GM12878 (cell line): ENCODE measurements around the gene FAM89B. TPM values are rescaled to one million over a fixed set of nuclear protein-coding genes. Genes with fewer than 3 reads are reported as not detected.

Experiments used
- ATAC-seq: fragments of 200-7000 bp; cut with Tn5 transposase; 3 replicates; pipeline ENCODE4 v1.9.1; 2020; ENCODE audit warnings: mild to moderate bottlenecking, moderate library complexity
- BruUV-seq: library from RNA; stranded (reverse); fragments of 400-500 nt; replicated peaks from 2 replicates; lab custom pipeline; 2021; lab: Mats Ljungman, UMichigan
- CTCF ChIA-PET: fragments of 300-600 bp; sonication (Branson Sonifier 250); formaldehyde crosslinking; extraction: SDS; loops from one replicate; lab custom pipeline; 2021; ENCODE audit warnings: inconsistent platforms; lab: Yijun Ruan, JAX
- POLR2A ChIA-PET: fragments of 350-600 bp; formaldehyde crosslinking; extraction: SDS; loops from one replicate; lab custom pipeline; 2021; ENCODE audit warnings: inconsistent platforms; lab: Charles Lee
- RAD21 ChIA-PET: fragments of 300-600 bp; sonication (Branson Sonifier 250); formaldehyde crosslinking; loops from one replicate; lab custom pipeline; 2023; ENCODE audit warnings: antibody characterized with exemption; ENCODE audit not compliant: unreplicated experiment; lab: Charles Lee
- SMC1A ChIA-PET: fragments of 300-600 bp; sonication (Branson Sonifier 250); formaldehyde crosslinking; loops from one replicate; lab custom pipeline; 2023; ENCODE audit not compliant: unreplicated experiment, uncharacterized antibody; lab: Charles Lee
- DNase-seq: peaks from one replicate; pipeline ENCODE4 v3.0.0-alpha.2; 2011; ENCODE audit warnings: low read depth, low spot score
- FAIRE-seq: peaks from 3 replicates; lab custom pipeline; 2011; peaks lifted over from hg19 to GRCh38; lab: Jason Lieb, UNC
- H2AFZ ChIP-seq: 2 replicates; pipeline ENCODE4 v1.6.0; 2011; ENCODE audit warnings: low read depth, low read length, control low read depth; ENCODE audit not compliant: control insufficient read depth
- H3K27ac ChIP-seq: 2 replicates; pipeline ENCODE4 v1.5.1; 2011; ENCODE audit warnings: control low read depth; ENCODE audit not compliant: control insufficient read depth, insufficient read depth
- H3K27me3 ChIP-seq, 2 experiments: replicated peaks in 1 of 2; 2 replicates each; pipeline versions ENCODE4 v1.6.0 to v1.6.1; 2011; ENCODE audit warnings: low read length in 1 of 2; ENCODE audit not compliant: control insufficient read depth in 2 of 2, insufficient read depth in 2 of 2
- H3K36me3 ChIP-seq, 2 experiments: 2 replicates each; pipeline ENCODE4 v1.5.1; 2011; ENCODE audit warnings: low read length in 1 of 2; ENCODE audit not compliant: control insufficient read depth in 2 of 2, insufficient read depth in 2 of 2
- H3K4me1 ChIP-seq: 2 replicates; pipeline ENCODE4 v1.6.1; 2011; ENCODE audit warnings: mild to moderate bottlenecking, low read length, moderate library complexity, mixed read lengths; ENCODE audit not compliant: control insufficient read depth, insufficient read depth
- H3K4me2 ChIP-seq: 2 replicates; pipeline ENCODE4 v1.6.0; 2011; ENCODE audit warnings: control low read depth; ENCODE audit not compliant: control insufficient read depth, insufficient read depth
- H3K4me3 ChIP-seq: fragments of 200-600 bp; sonication (generic); 2 replicates; pipeline ENCODE4 v1.5.1; 2016
- H3K79me2 ChIP-seq: 2 replicates; pipeline ENCODE4 v1.6.0; 2011; ENCODE audit warnings: low read length; ENCODE audit not compliant: control insufficient read depth, insufficient read depth
- H3K9ac ChIP-seq: 2 replicates; pipeline ENCODE4 v1.8.0; 2011; ENCODE audit warnings: low read length, control low read depth, mixed read lengths; ENCODE audit not compliant: control insufficient read depth, insufficient read depth
- H3K9me3 ChIP-seq: replicated peaks from 3 replicates; pipeline ENCODE4 v1.5.1; 2011; ENCODE audit warnings: mild to moderate bottlenecking, low read length; ENCODE audit not compliant: control insufficient read depth, insufficient read depth
- H4K20me1 ChIP-seq: 2 replicates; pipeline ENCODE4 v1.6.0; 2011; ENCODE audit not compliant: control insufficient read depth, insufficient read depth
- ATF7 ChIP-seq: fragments of 450-650 bp; IDR thresholded peaks from 2 replicates; pipeline ENCODE4 v1.6.1; 2016; ENCODE audit warnings: low read depth, mild to moderate bottlenecking
- BCL3 ChIP-seq: IDR thresholded peaks from 2 replicates; pipeline ENCODE4 v1.6.1; 2011; ENCODE audit warnings: borderline replicate concordance, low read depth, mild to moderate bottlenecking, moderate library complexity, low read length; ENCODE audit not compliant: insufficient read depth, poor library complexity, severe bottlenecking
- BRCA1 ChIP-seq: IDR thresholded peaks from 2 replicates; pipeline ENCODE4 v1.6.1; 2011; ENCODE audit warnings: low read depth, low read length, improper control_type of control experiment
- CBX3 ChIP-seq: fragments of 200-600 bp; sonication (generic); IDR thresholded peaks from 2 replicates; pipeline ENCODE4 v1.6.1; 2016; ENCODE audit warnings: low read depth, borderline replicate concordance
- CHD4 ChIP-seq: fragments of 200-600 bp; sonication (generic); IDR thresholded peaks from 2 replicates; pipeline ENCODE4 v1.6.1; 2016; ENCODE audit warnings: mild to moderate bottlenecking
- ESRRA ChIP-seq: IDR thresholded peaks from 2 replicates; pipeline ENCODE4 v1.6.1; 2012; ENCODE audit warnings: mild to moderate bottlenecking, low read length, improper control_type of control experiment
- ETV6 ChIP-seq, 2 experiments: fragments of 450-650 bp in 1 of 2; IDR thresholded peaks in 1 of 2; conservative IDR thresholded peaks in 1 of 2; 2 replicates each; pipeline ENCODE4 v1.6.1; 2014; ENCODE audit warnings: antibody characterized with exemption in 1 of 2, borderline replicate concordance in 1 of 2, low read depth in 1 of 2, mild to moderate bottlenecking in 1 of 2, moderate library complexity in 1 of 2
- HSF1 ChIP-seq: fragments of 150-350 bp; IDR thresholded peaks from 2 replicates; pipeline ENCODE4 v1.6.1; 2014; ENCODE audit warnings: mild to moderate bottlenecking, low read depth, low read length
- MAX ChIP-seq: IDR thresholded peaks from 2 replicates; pipeline ENCODE4 v1.6.1; 2012; ENCODE audit warnings: low read depth, low read length, improper control_type of control experiment
- MTA2 ChIP-seq: fragments of 450-650 bp; IDR thresholded peaks from 2 replicates; pipeline ENCODE4 v1.6.1; 2016; ENCODE audit warnings: low read depth, mild to moderate bottlenecking, moderate library complexity
- TBL1XR1 ChIP-seq: IDR thresholded peaks from 2 replicates; pipeline ENCODE4 v1.6.1; 2012; ENCODE audit warnings: low read depth, low read length, improper control_type of control experiment
- USF1 ChIP-seq: IDR thresholded peaks from 2 replicates; pipeline ENCODE4 v1.6.1; 2011; ENCODE audit warnings: borderline replicate concordance, low read depth, mild to moderate bottlenecking, moderate library complexity, mixed read lengths, low read length; ENCODE audit not compliant: insufficient read depth; ENCODE audit errors: extremely low read length
- WGBS: methylation state at CpG from one replicate; pipeline ENCODE4 v1.1.6; 2016; ENCODE audit warnings: low lambda C conversion rate; ENCODE audit not compliant: insufficient replicate concordance, insufficient coverage; ENCODE audit errors: missing lambda C conversion rate; 5-methylcytosine and 5-hydroxymethylcytosine counted together
- in situ Hi-C: fragments of 300-500 bp; cut with MboI; formaldehyde crosslinking; loops from 9 replicates; pipeline ENCODE4 v1.14.3; 2018; ENCODE audit warnings: mixed read lengths
- intact Hi-C: fragments of 100-400 bp; cut with micrococcal nuclease; formaldehyde crosslinking; loops from one replicate; pipeline ENCODE4 v1.14.2; 2022; ENCODE audit not compliant: unreplicated experiment
- polyA plus RNA-seq, 11 experiments: library from polyadenylated mRNA; depleted of rRNA in 4 of 11; unstranded in 6 of 11; stranded (reverse) in 5 of 11; fragments of >200 nt; fragmentation: Nextera tagmentation in 4 of 11; fragmentation: Illumina TruSeq in 1 of 11; extraction: Ambion mirVana in 4 of 11; extraction: Trizol in 1 of 11; gene quantifications; 1 replicate in 1 of 11; 2 replicates in 10 of 11; pipeline versions ENCODE4 v1.2.1 to v1.2.3, GENCODE V29; 2011 to 2016; ENCODE audit warnings: inconsistent platforms in 2 of 11, missing spikeins in 2 of 11, low read depth in 1 of 11
- total RNA-seq, 4 experiments: library from RNA; depleted of rRNA in 3 of 4; stranded (reverse); fragments of >200 nt in 3 of 4; fragmentation: Illumina TruSeq in 1 of 4; extraction: Trizol in 1 of 4; gene quantifications; 2 replicates each; pipeline versions ENCODE4 v1.2.1 to v1.2.3, GENCODE V29; 2013 to 2021

FAM89B gene
- total and polyA plus RNA-seq, 10 of the 15 experiments (the other 5 are each of a cell fraction or from before 2014, with no cell fraction given) = 0.34 to 36.7 (median 9.8) TPM

GRCh38 chr11:65618763-65619162 is 46.4 kb downstream of the FAM89B start:
- H3K79me2 ChIP-seq = peaks cover 45% of the 10 kb centered on the region
- no peaks in the 10 kb centered on the region for H3K9me3 ChIP-seq
- no peak overlapping the region for H2AFZ ChIP-seq
- no peak overlapping the region for H3K4me3 ChIP-seq
- DNase-seq = no peak
- in situ Hi-C loops (no loop called here), intact Hi-C loops (no loop called here)
- CTCF ChIA-PET = no interaction called here
- TF ChIP-seq MTA2 = no peak
- TF ChIP-seq ETV6 (conservative IDR thresholded peaks at IDR 0.05 in 1 of 2, IDR thresholded peaks at IDR 0.05 in 1 of 2; ENCODE audit: borderline replicate concordance in 1 of 2, low read depth in 1 of 2) = no peak
- TF ChIP-seq CBX3 = no peak
- no peak for TF ChIP-seq MAX
- no peak for TF ChIP-seq ATF7
- TF ChIP-seq, all 136 proteins: peak for 0
- no TSS peak for BruUV-seq
- no peak for ATAC-seq
- ChIA-PET SMC1A (no interaction called here), POLR2A (interaction anchor here (1.1 kb wide), 1 partner anchor 19 kb away, joined by 3 read pairs; the partner anchor contains the start of gene SIPA1), RAD21 (no interaction called here)
- Histone ChIP-seq H3K4me1 (peaks cover 7% of the 10 kb centered on the region; the same call in 1 of the 2 replicates), H3K27me3 (no peaks in the 10 kb centered on the region), H3K4me2 (no peak overlapping the region), H4K20me1 (no peaks in the 10 kb centered on the region; the same call in 1 of the 2 replicates), H3K36me3 (peaks cover 17 to 21% of the 10 kb centered on the region in 2 experiments; a peak in 3 of 4 replicates), H3K9ac (no peak overlapping the region), H3K27ac (no peak overlapping the region)
- no peak for FAIRE-seq
- 97% methylated on average over 11 of the region's 14 CpGs for WGBS

GRCh38 chr11:65619281-65619928 is 47.1 kb downstream of the FAM89B start:
- ChIA-PET SMC1A (no interaction called here), RAD21 (no interaction called here), POLR2A (interaction anchor here (1.1 kb wide), 1 partner anchor 18 kb away, joined by 3 read pairs; the partner anchor contains the start of gene SIPA1), CTCF (no interaction called here)
- BruUV-seq = no TSS peak
- H3K27me3 ChIP-seq = no peaks in the 10 kb centered on the region
- peaks cover 7% of the 10 kb centered on the region; the same call in 1 of the 2 replicates for H3K4me1 ChIP-seq
- H3K79me2 ChIP-seq = peaks cover 39% of the 10 kb centered on the region
- H3K4me2 ChIP-seq = no peak overlapping the region
- no peaks in the 10 kb centered on the region for H3K9me3 ChIP-seq
- in situ Hi-C loops (no loop called here), intact Hi-C loops (no loop called here)
- DNase-seq (no peak), ATAC-seq (no peak), FAIRE-seq (no peak)
- H3K27ac ChIP-seq = no peak overlapping the region
- no peak overlapping the region for H3K9ac ChIP-seq
- no peak overlapping the region for H3K4me3 ChIP-seq
- 93% methylated on average over 27 of the region's 29 CpGs for WGBS
- H3K36me3 ChIP-seq = peaks cover 17 to 24% of the 10 kb centered on the region in 2 experiments; a peak in 3 of 4 replicates
- H4K20me1 ChIP-seq = no peaks in the 10 kb centered on the region; the same call in 1 of the 2 replicates
- H2AFZ ChIP-seq = no peak overlapping the region
- TF ChIP-seq BRCA1 = no peak
- no peak for TF ChIP-seq BCL3
- no peak for TF ChIP-seq ESRRA
- no peak for TF ChIP-seq CHD4
- TF ChIP-seq ETV6 (conservative IDR thresholded peaks at IDR 0.05 in 1 of 2, IDR thresholded peaks at IDR 0.05 in 1 of 2; ENCODE audit: borderline replicate concordance in 1 of 2, low read depth in 1 of 2) = no peak
- no peak for TF ChIP-seq TBL1XR1
- no peak for TF ChIP-seq HSF1
- no peak for TF ChIP-seq USF1
